Stimulated activated CD8-positive, alpha-beta memory T cell treated with anti-CD3 and anti-CD28 coated beads, Interleukin-15, amount 100 ng/mL, for 24 hours (primary cell): Measurements from ENCODE around the gene GADD45A.

Experiments
- DNase-seq: peaks from one replicate; pipeline ENCODE4 v3.0.0-alpha.2; 2020; ENCODE audit warnings: low read depth

Gene GADD45A

GRCh38 chr1:67668660-67669059, 16.3 kb upstream of the GADD45A start:
- DNase-seq = no peak

DNA sequence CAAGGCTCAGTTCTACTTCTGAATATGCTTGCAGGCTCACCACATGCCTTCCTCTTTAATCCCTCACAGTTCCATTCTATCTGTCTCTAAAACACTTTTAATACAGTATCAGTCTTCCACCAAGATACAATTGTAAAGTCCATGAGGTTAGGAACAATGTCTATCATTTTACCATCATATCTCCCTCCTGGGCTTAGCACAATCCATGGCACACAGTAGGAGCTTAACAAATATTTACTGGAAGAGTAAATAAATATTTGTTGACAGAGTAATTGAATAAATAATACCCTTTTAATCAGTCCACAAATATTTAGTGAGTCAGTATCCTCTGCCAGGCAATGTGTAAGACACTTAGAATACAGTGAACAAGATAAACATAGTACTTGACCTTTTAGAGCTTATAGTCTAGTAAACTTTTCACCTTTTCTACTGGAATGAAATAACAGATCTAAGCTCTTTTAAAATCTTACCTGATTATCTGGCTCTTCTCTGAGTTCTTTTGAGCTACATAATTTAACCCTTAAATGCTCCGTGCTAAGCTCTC, 12.7 kb upstream of the GADD45A start:
- DNase-seq = no peak

- no peak for DNase-seq
Measured at GRCh38 chr1:67673468-67674201, 11.4 kb upstream of the GADD45A start.

- DNase-seq = no peak
Measured at GRCh38 chr1:67674260-67675011, 10.6 kb upstream of the GADD45A start.

DNA sequence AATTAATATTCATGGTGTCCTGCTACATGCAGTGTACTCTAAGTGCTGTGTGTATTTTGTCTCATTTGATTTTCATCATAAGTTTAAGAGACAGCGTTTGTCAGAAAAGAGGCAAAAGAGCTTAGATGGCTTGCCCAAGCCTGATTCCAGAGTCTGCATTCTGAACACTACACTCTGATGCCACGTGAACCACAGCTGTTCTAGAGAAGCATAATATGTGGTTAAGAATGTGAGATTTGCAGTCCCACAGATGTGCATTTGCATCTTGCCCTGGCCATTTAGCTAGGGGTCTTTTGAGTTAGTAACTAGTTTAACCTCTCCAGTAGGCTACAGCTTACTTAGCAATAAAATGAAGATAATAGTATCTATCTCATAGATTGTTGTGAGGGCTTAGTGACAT, 9.2 kb upstream of the GADD45A start:
- no peak for DNase-seq

DNA sequence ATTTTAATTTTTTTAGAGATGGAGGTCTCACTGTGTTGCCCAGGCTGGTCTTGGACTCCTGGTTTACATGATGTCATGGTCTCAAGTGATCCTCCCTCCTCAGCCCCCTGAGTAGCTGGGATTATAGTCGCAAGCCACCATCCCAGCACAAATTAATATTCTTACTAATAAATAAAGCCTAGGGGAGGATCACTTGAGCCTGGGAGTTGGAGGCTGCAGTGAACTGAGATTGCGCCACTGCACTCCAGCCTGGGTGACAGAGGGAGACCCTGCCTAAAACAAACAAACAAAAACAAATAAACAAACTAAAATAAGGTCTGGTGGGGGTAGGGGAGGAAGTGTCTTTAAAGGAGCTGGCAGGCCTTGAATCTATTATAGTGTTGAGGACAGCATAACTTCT, 8.7 kb upstream of the GADD45A start:
- no peak for DNase-seq

DNA sequence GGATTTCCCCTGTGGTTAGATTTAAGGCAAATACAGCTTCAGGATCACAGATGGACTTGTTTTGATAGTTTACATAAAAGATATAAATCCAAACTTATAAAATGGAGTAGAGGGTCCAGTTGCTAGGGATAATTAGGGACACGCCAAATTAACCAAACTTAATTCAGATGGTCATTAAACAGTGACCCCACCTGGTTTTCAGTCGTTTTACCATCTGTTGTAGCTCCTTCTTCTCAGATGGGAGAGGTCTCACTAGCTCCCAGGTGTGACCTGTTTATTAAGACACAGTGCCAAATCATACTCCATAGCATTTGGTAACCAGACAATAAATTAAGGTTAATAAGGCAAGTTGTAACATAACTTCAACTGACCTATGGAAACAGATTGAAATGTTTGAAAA, 8.1 kb upstream of the GADD45A start:
- no peak for DNase-seq

DNA sequence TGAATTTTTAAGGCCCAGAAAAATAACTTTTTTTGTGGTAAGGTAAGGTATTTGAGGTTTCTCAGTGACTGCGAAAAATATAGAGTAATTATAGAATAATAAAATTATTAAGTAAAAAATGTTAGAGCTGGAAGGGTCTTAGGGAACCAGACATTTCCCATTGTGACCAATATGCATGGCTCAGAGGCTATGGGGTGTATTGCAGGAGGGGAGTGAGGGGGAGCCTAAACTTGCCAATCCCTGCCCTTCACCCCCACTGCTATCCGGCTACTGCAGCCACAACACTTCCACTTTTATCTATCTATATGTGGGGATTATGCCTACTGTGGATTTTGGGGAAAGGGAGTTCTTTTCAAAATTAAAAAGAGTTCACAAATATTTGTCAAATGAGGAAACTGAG, 7.6 kb upstream of the GADD45A start:
- no peak for DNase-seq

GRCh38 chr1:67677930-67678329, 7.1 kb upstream of the GADD45A start:
- no peak for DNase-seq

- no peak for DNase-seq
Measured at GRCh38 chr1:67679691-67680090, 5.3 kb upstream of the GADD45A start.

DNA sequence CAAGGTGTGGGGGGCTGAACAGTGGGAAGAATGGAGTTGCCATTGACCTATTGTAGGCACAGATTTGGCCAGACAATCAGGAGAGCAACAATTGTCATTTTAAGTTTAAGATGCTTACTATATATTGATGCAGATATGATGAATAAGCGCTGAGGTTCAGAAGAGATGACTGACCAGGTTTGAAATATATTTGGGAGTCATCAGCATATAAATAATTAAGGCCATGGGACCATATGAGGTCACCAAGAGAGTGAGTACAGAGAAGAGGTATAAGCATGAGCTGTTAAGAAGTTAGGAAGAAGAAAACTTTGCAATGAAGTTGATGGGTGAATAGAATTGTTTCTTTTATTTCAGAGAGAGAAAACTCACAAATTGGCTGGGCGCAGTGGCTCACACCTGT, 4.5 kb upstream of the GADD45A start:
- no peak for DNase-seq

DNA sequence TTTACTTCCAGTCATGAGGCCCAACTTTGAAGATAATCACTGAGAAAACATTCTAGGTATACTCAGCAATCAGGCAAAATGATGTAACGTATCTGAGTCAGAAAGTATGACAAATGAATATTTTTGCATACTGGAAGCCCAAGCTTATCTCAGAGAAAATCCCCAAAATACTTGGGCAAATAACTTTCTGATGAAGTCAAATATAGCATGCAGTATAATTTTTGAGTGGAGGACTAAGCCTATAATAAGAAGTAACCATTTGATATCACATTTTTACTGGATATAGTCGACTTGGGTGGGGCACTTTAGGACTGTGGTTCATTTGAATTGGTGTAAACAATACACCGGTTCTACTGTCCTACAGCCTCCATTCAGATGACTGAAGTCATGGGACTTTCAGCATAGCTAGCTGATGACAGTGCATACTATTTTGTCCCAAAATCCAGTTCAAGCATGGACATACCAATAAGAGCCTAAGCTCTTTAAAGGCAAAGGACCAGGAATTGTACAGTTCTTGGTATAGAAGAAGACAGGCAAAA, 2.3 kb upstream of the GADD45A start:
- no peak for DNase-seq

GRCh38 chr1:67683316-67683715, 1.7 kb upstream of the GADD45A start:
- DNase-seq = no peak

DNA sequence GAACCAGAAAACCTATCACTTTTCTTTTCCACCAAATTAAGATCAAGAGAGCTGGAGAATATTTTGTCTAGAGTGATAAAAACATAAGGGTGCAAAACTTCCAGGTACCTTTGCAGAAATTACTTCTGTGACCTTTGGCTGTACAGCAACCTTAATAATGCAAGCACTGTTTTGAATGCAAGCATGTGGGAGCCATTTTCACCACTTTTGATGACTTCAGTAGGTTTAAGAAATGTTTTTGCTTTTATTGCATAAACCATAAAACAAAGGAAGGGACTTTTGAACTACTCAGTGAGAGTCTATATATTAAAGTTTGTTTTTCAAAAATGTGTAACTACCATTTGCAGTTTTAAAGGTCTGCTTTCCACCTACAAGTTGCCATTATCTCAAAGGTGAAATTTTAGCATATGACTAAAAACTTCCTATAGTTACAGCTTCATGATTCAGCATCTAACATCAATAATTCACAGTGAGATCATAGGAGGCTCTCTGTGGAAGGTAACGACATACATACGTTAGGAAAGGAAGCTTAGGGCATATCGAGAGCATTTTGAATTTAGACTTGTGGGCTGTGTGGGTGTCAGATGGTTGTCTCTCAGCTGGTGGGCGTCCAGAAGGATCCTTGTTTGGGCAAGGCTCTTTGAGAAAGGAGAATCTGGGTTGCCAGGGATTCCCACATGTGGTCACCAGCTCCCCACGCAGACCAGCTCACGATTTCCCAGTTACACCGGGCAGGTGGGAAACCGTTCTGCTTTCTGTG, 1.1 kb upstream of the GADD45A start:
- no peak for DNase-seq

DNA sequence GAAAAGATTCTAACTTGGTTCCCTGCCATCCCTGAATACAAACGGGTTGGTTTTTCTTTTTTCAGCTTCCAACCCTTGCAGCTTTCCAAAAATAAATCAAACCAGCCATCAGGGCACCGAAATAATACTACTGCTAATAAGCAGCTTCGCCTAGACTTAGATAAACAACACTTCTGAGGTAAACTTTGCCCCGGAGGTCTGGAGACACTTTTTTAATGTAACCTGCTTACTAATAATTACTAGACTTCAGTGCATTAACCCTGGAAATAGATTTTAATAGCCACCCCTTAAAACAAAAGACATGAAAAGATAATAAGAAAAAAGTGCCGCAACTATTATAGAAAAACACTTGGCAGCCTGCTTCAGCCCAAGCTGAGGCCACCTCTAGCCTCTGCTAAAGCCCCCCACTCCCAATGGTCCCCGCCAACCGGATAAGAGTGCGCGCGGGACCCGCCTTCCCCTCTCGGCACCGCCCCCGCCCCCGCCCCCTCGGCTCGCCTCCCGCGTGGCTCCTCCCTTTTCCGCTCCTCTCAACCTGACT, 405 bp upstream of the GADD45A start:
- DNase-seq = no peak

DNA sequence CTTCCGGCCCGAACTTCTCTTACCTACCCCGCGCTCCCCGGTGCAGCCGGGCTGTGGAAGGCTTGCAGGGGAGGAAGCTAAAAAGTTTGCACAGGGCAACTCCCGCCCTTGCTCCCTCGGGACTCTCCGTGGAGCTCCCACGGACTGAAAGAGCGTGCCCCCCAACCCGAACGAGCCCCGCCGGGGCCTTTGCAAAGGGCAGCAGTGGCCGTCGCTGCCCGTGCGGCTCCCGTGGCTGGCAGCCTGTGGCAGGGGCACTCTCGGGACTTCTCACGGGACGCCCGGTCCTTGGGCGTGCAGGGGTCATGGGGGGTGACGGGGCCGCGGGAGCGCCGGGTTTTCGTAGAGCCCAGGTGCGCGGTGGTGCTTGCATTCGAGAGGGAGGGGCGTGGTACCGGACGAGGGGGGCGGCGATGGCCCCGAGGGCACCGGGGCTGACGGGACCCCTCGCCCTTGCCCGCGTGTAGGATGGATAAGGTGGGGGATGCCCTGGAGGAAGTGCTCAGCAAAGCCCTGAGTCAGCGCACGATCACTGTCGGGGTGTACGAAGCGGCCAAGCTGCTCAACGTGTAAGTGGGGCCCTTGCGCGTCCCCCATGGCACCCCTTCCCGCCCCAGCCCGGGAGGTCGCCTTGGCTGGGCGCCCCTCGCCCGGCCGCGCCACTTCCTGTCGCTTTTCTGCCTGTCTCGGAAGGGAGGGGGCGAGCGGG, 711 bp downstream of the GADD45A start:
- DNase-seq = peak; percentile 21

DNA sequence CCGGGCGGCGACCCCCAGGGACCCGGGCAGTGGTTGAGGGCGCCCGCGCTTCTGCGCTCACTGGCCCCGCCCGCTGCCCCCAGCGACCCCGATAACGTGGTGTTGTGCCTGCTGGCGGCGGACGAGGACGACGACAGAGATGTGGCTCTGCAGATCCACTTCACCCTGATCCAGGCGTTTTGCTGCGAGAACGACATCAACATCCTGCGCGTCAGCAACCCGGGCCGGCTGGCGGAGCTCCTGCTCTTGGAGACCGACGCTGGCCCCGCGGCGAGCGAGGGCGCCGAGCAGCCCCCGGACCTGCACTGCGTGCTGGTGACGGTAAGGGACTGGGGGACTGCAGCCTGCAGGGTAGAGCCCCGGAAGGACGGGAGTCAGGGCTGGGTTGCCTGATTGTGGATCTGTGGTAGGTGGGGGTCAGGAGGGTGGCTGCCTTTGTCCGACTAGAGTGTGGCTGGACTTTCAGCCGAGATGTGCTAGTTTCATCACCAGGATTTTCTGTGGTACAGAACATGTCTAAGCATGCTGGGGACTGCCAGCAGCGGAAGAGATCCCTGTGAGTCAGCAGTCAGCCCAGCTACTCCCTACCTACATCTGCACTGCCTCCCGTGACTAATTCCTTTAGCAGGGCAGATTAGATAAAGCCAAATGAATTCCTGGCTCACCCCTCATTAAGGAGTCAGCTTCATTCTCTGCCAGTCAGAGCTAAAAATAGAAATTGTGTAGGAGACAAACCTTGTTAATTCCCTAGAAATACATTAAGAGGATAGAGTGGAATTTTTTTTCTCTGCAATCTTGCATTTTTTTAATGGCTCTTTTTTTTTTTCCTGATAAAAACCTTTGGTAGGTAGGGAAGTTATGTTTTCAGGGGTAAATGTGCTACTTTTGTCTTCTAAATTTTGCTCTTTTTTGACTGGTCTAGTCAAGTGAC, 1.5 kb downstream of the GADD45A start:
- DNase-seq = peak; percentile 21

DNA sequence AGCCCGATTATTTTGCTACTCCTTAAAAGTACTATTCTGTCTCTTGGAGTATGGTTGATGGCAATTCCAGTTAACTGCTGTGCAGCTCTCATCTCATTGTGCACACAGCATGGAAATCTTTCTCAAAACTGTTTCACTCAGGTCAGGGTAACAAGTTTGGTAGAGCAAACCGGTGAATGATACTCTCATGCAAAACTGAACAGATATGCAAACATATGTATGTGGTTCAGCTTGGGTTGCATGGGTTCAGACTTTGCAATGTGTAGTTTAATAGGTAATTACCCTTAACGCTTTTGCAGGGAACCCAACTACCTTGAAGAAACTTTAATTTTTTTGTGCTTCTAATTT, 2.2 kb downstream of the GADD45A start:
- no peak for DNase-seq

- no peak for DNase-seq
Measured at GRCh38 chr1:67687649-67688048, 2.6 kb downstream of the GADD45A start.

DNA sequence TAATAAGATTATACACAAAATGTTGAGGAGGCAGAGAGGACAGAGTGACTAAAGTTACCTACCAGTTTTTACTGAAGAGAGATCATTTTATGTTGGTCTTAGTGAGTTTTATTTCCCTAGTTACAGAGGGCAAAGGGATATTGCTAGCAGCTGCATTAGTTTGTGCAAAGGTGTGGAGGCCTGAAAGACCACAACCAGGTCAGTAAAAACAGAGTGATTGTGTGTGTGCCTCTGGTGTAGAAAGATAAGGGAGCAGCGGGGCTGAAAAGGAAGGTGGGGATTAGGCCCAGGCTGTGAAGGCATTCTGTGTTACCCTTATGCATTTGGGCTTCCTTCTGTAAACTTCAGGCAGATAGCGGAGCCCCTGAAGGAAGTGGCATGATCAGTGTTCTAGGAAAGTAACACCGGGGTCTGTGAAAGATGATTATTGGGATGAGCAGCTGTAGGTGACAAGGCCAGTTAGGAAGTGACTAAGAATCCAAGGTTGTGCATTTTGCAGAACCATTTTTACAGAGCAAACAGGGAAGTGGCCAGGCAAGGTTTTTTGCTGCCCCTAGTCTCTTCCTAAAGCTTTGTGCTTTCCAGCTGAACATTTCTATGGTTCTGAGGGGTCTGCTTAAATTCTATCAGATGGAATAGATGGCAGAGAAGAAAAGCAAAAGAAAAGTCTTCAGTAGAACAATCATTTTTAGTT, 3.7 kb downstream of the GADD45A start:
- no peak for DNase-seq
